ENCODE results near the gene SHROOM1. TPM values are rescaled to one million over a fixed set of nuclear protein-coding genes. Genes with fewer than 3 reads are reported as not detected.
A peak's percentile ranks its signal among the peaks of the same experiment; 100 is the strongest.

Gene SHROOM1
- total and polyA plus RNA-seq, 2 of the 8 experiments (the other 6 are each of a cell fraction or from before 2014, with no cell fraction given), result 3.9 to 5.2 TPM

GRCh38 chr5:132871459-132872284 is 41.2 kb upstream of the SHROOM1 start:
- ChIA-PET CTCF (ENCODE audit: partially characterized antibody) (interaction anchor here (1.1 to 32.2 kb wide), 5 partner anchors 12 to 151 kb away, joined by 3 to 465 read pairs (median 9); partner anchors contain the start of gene SHROOM1), POLR2A (ENCODE audit: partially characterized antibody) (interaction anchor here (0.7 to 2.1 kb wide), 10 partner anchors 8 to 154 kb away, joined by 3 to 6 read pairs (median 4); partner anchors contain the start of genes KIF3A, SHROOM1 and ZCCHC10)
- H3K4me1 ChIP-seq (replicated peaks in 1 of 4; ENCODE audit: control insufficient read depth in 3 of 4, insufficient read depth in 4 of 4, low read length in 3 of 4), result peaks cover 0 to 2% (median 0%) of the 10 kb centered on the region in 4 experiments; a peak in 1 of 7 replicates
- TF ChIP-seq RBBP5 (IDR thresholded peaks at IDR 0.05; ENCODE audit: borderline replicate concordance, low read depth, low read length), result no peak
- 0 out of 2 replicates have a peak, but pooled peaks have one; percentile 22 for TF ChIP-seq POLR2AphosphoS5 (IDR thresholded peaks at IDR 0.05; ENCODE audit: low read depth, low read length)
- no peak for TF ChIP-seq MAX (IDR thresholded peaks at IDR 0.05)
- no peak for TF ChIP-seq KDM5A (IDR thresholded peaks at IDR 0.05; ENCODE audit: low read length)
- WGBS, 2 experiments (ENCODE audit: extremely low coverage in 1 of 2, insufficient coverage in 1 of 2, insufficient read length in 1 of 2, insufficient replicate concordance in 2 of 2, low coverage in 1 of 2, low lambda C conversion rate in 2 of 2, missing lambda C conversion rate in 1 of 2), result 82% methylated on average over 5 of the region's 5 CpGs; no CpG with 5 or more reads in 1 of the 2 experiments
- no peak overlapping the region for H2BK15ac ChIP-seq (ENCODE audit: low read length)
- no peak overlapping the region for H3K4ac ChIP-seq (replicated peaks; ENCODE audit: insufficient read length, low read depth, low read length)
- H2AFZ ChIP-seq (ENCODE audit: low read length), result no peak overlapping the region
- peaks cover 0 to 2% of the 10 kb centered on the region in 2 experiments for H4K20me1 ChIP-seq (replicated peaks in 1 of 2; ENCODE audit: control insufficient read depth in 1 of 2, insufficient read depth in 2 of 2, low read length in 2 of 2)
- H4K8ac ChIP-seq (ENCODE audit: extremely low read depth, insufficient read depth, low read length), result no peak overlapping the region
- H3K23ac ChIP-seq (ENCODE audit: insufficient read length), result no peak overlapping the region
- H3K27me3 ChIP-seq (replicated peaks in 1 of 4; ENCODE audit: control insufficient read depth in 3 of 4, extremely low read depth in 1 of 4, insufficient read depth in 3 of 4, low read length in 3 of 4), result no peaks in the 10 kb centered on the region
- H3K23me2 ChIP-seq (ENCODE audit: low read depth, low read length), result peaks cover 2% of the 10 kb centered on the region; the same call in 1 of the 2 replicates
- no peak overlapping the region; the same call in none of the 2 replicates for H3K27ac ChIP-seq (ENCODE audit: low read depth, low read length)
- no peak for FAIRE-seq
- H3K18ac ChIP-seq (ENCODE audit: extremely low read depth, low read length), result no peak overlapping the region
- no peak overlapping the region for H2AK5ac ChIP-seq (ENCODE audit: low read depth, low read length)
- H3K79me1 ChIP-seq (ENCODE audit: low read depth, low read length), result peaks cover 3% of the 10 kb centered on the region; the same call in 1 of the 2 replicates
- H2BK12ac ChIP-seq (ENCODE audit: low read depth, low read length), result no peak overlapping the region
- H3K56ac ChIP-seq (replicated peaks; ENCODE audit: insufficient read length, low read depth, low read length), result no peak overlapping the region
- no peak overlapping the region for H2BK120ac ChIP-seq (replicated peaks; ENCODE audit: low read depth, low read length)
- no peaks in the 10 kb centered on the region for H3K9me3 ChIP-seq (ENCODE audit: insufficient read depth in 2 of 2, low read depth in 1 of 2, low read length in 1 of 2)
- no peak overlapping the region for H2BK20ac ChIP-seq (ENCODE audit: low read length)
- H3K79me2 ChIP-seq (ENCODE audit: control insufficient read depth in 1 of 2, insufficient read depth in 2 of 2, low read length in 2 of 2), result peaks cover 3 to 11% of the 10 kb centered on the region in 2 experiments; a peak in 2 of 4 replicates
- no peak overlapping the region for H3K4me2 ChIP-seq (ENCODE audit: insufficient read depth in 1 of 2, low read depth in 2 of 2, low read length in 2 of 2)
- H3K14ac ChIP-seq (ENCODE audit: insufficient read length), result no peak overlapping the region
- no peak overlapping the region for H3K4me3 ChIP-seq (ENCODE audit: extremely low read depth in 1 of 4, insufficient read depth in 2 of 4, low read depth in 3 of 4, low read length in 4 of 4)
- no peak overlapping the region for H4K91ac ChIP-seq (replicated peaks; ENCODE audit: insufficient read length, low read length)
- DNase-seq (ENCODE audit: low read depth in 1 of 2, low spot score in 2 of 2), result no peak
- peaks cover 6 to 29% (median 14%) of the 10 kb centered on the region in 4 experiments for H3K36me3 ChIP-seq (ENCODE audit: control insufficient read depth in 2 of 4, insufficient read depth in 4 of 4, low read length in 3 of 4)
- H2BK5ac ChIP-seq (ENCODE audit: low read depth, low read length), result no peak overlapping the region
- no peak overlapping the region for H4K5ac ChIP-seq (ENCODE audit: insufficient read length, low read depth, low read length)
- no peak overlapping the region for H3K9ac ChIP-seq (replicated peaks in 1 of 4; ENCODE audit: extremely low read depth in 1 of 4, low read depth in 3 of 4, low read length in 3 of 4)

Data from H1 (cell line).